Uterus (tissue), 4 donors: Measurements from ENCODE around the gene CCDC38. TPM values are rescaled to one million over a fixed set of nuclear protein-coding genes. Genes with fewer than 3 reads are reported as not detected.
A peak's percentile ranks its signal among the peaks of the same experiment; 100 is the strongest.

Experiments used
- DNase-seq, 2 donors: peaks; one replicate each; pipeline ENCODE4 v3.0.0-alpha.2; 2019 to 2020
- H3K27ac ChIP-seq, 2 donors: fragments of 200-600 bp; sonication (generic); 1 replicate in 1 of 2; 2 replicates in 1 of 2; pipeline ENCODE4 v1.5.1; 2016 to 2018
- H3K27me3 ChIP-seq, 2 donors: fragments of 200-600 bp; sonication (generic); one replicate each; pipeline ENCODE4 v1.5.1; 2018 to 2019; ENCODE audit warnings: control low read depth in 1 of 2
- H3K36me3 ChIP-seq, 2 donors: fragments of 200-600 bp; sonication (generic); one replicate each; pipeline ENCODE4 v1.5.1; 2019; ENCODE audit warnings: control low read depth in 1 of 2
- H3K4me1 ChIP-seq, 2 donors: fragments of 200-600 bp; sonication (generic); one replicate each; pipeline ENCODE4 v1.5.1; 2018 to 2019; ENCODE audit warnings: control low read depth in 1 of 2
- H3K4me3 ChIP-seq, 2 donors: fragments of 200-600 bp; sonication (generic); 1 replicate in 1 of 2; 2 replicates in 1 of 2; pipeline ENCODE4 v1.5.1; 2018 to 2019; ENCODE audit warnings: mild to moderate bottlenecking in 1 of 2
- H3K9me3 ChIP-seq, 2 donors: fragments of 200-600 bp; sonication (generic); one replicate each; pipeline ENCODE4 v1.5.1; 2019; ENCODE audit warnings: control low read depth in 1 of 2
- POLR2A ChIP-seq, 2 donors: fragments of 450-650 bp; IDR thresholded peaks; one replicate each; pipeline ENCODE4 v1.6.1; 2016; ENCODE audit warnings: antibody characterized with exemption in 2 of 2, mild to moderate bottlenecking in 1 of 2, moderate library complexity in 1 of 2
- intact Hi-C: fragments of 100-400 bp; cut with DNase I; formaldehyde crosslinking; loops from one replicate; pipeline ENCODE4 v1.15.1; 2023; ENCODE audit warnings: low total_unique reads
- total RNA-seq, 4 donors: library from RNA; depleted of rRNA in 3 of 4; stranded (reverse); fragments of >200 nt in 3 of 4; gene quantifications; one replicate each; pipeline versions ENCODE4 v1.1.0 to v1.2.4, GENCODE V29; 2014 to 2023
- TF ChIP-seq, protein P1 (sequence below), 4 experiments: fragments of 200-600 bp in 2 of 4; fragments of 450-650 bp in 2 of 4; sonication (generic) in 2 of 4; IDR thresholded peaks; one replicate each; pipeline ENCODE4 v1.5.1; 2016 to 2019; ENCODE audit warnings: antibody characterized with exemption in 4 of 4, mild to moderate bottlenecking in 2 of 4, moderate library complexity in 1 of 4
- donor health status: DM: yes; HTN: yes; CAD: no.

The CCDC38 gene
- total RNA-seq, 4 donors from 2014 or later: 0.49 TPM; not detected in 3

DNA sequence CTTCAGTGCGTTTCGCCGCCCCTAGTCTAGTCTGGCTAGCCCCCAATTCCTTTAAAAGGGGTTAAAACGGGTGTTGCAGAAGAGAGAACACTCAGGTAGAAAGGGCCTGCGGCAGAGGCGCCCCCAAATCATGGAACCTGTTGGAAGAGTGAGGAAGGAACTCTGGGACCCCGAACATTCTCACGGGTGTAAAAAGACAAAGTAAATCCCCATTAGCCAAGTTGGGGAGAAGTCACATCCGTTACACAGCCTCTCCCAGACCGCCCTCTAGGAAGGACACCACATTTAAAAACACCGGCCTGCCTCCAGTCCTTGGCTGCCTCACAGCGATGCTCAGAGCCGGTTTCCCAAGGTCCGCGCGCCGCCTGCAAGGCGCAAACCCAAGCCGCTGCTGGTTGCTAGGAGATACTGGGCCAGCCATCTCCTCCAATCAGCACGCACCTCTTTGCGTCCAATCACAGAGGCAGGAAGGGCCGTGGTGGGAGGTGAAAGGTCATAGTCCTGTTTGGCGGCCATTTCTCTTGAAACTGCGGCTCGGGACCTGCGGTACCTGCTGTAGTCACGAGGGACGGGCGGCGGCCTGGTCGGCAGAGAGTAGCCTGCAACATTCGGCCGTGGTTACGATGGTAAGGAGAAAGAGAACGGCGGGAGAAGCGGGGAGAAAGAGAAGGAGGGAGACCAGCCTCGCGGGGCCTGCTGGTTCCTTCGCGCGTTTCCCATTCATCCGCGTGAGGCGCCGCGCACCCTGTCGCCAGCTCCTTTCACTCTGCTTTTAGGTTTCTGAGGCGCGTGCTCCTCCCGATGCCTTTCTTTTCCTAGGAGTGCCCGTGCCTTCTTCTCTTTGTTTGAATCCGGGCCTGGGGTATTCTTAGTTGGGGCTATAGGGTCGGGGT lies 83.7 kb downstream of the CCDC38 start, which contains the start of gene SNRPF:
Gene SNRPF, plus strand, starts transcription at position 502 of the 893 bp plus-strand sequence. Its CDS starts 122 bp downstream, at position 624.
- no peaks in the 10 kb centered on the region for H3K4me1 ChIP-seq
- intact Hi-C loops: no loop called here
- H3K27me3 ChIP-seq: no peaks in the 10 kb centered on the region
- no peak for TF ChIP-seq POLR2A (IDR thresholded peaks at IDR 0.05)
- TF ChIP-seq, protein P1, sequence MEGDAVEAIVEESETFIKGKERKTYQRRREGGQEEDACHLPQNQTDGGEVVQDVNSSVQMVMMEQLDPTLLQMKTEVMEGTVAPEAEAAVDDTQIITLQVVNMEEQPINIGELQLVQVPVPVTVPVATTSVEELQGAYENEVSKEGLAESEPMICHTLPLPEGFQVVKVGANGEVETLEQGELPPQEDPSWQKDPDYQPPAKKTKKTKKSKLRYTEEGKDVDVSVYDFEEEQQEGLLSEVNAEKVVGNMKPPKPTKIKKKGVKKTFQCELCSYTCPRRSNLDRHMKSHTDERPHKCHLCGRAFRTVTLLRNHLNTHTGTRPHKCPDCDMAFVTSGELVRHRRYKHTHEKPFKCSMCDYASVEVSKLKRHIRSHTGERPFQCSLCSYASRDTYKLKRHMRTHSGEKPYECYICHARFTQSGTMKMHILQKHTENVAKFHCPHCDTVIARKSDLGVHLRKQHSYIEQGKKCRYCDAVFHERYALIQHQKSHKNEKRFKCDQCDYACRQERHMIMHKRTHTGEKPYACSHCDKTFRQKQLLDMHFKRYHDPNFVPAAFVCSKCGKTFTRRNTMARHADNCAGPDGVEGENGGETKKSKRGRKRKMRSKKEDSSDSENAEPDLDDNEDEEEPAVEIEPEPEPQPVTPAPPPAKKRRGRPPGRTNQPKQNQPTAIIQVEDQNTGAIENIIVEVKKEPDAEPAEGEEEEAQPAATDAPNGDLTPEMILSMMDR (IDR thresholded peaks at IDR 0.05): peak in 3 of 4 experiments; percentile 3 to 15 (median 9)
- peak; percentile 96 for DNase-seq
- H3K9me3 ChIP-seq: no peaks in the 10 kb centered on the region
- peak within 1 kb of the TSS; percentile 74 for H3K4me3 ChIP-seq
- no peaks in the 10 kb centered on the region for H3K36me3 ChIP-seq
- H3K27ac ChIP-seq: peak within 1 kb of the TSS; percentile 76 to 80

DNA sequence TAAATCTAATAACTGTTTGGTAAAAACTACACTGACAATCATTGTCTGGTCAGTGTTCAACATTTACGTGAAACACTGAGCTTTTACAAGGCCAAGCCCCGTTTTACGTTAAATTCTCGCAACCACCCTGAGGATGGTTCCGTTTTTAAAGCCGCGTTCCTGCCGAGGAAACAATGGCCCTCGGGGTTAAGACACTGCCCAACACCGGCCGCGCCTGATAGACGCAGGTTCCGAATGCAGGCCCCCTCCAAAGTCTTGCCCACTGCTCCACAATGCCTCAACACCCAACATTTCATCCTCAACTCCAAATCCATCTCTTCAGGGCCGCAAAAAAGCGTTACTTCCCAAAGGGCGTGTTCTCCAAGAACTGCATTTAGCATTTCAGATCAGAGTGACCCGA lies 84.6 kb downstream of the CCDC38 start:
- Histone ChIP-seq H3K27ac (no peak overlapping the region), H3K4me1 (no peaks in the 10 kb centered on the region), H3K9me3 (no peaks in the 10 kb centered on the region), H3K27me3 (no peaks in the 10 kb centered on the region), H3K36me3 (no peaks in the 10 kb centered on the region), H3K4me3 (no peak overlapping the region)
- DNase-seq: no peak
- intact Hi-C loops: no loop called here
- TF ChIP-seq, protein P1 (IDR thresholded peaks at IDR 0.05): no peak
- no peak for TF ChIP-seq POLR2A (IDR thresholded peaks at IDR 0.05)

DNA sequence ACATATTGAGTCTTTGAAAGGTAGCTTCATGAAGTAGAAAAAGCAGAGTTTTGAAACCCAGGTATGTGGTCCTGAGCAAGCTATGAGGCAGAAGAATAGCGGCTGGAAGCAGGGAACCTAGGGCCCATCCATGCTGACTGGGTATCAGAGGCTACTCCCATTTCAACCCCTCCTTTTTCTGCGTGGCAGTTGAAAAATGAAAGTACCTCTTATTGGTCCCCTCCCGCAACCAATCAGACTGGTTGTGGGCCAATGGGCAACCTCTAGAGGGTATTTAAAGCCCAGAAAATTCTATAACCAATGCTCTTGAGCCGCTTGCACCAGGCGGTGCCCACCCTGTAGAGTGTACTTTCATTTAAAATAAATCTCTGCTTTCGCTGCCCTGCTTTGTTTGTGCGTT lies 85.3 kb downstream of the CCDC38 start:
- intact Hi-C loops: no loop called here
- Histone ChIP-seq H3K27ac (no peak overlapping the region), H3K27me3 (no peaks in the 10 kb centered on the region), H3K4me3 (no peak overlapping the region), H3K4me1 (no peaks in the 10 kb centered on the region), H3K9me3 (no peaks in the 10 kb centered on the region), H3K36me3 (no peaks in the 10 kb centered on the region)
- DNase-seq: no peak
- TF ChIP-seq, protein P1 (IDR thresholded peaks at IDR 0.05): no peak
- TF ChIP-seq POLR2A (IDR thresholded peaks at IDR 0.05): no peak

DNA sequence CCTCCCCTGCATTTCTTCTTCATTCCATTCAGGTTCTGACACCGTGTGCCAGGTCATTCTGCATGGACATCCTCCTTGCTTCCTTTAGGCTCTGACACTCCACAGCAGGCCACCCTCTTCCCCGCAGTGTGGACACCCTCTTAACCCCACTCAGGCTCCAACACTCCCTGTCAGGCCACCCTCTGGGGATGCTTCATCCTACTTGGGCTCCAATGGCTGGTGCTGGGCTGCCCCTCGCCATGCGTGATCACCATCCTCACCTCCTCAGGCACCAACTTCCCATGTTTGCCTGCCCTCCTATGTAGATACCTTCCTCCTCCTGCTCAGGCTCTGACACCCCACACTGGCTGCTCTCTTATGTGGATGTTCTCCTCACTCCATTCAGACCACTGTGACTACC lies 90.3 kb downstream of the CCDC38 start:
- no peaks in the 10 kb centered on the region for H3K4me1 ChIP-seq
- intact Hi-C loops: no loop called here

DNA sequence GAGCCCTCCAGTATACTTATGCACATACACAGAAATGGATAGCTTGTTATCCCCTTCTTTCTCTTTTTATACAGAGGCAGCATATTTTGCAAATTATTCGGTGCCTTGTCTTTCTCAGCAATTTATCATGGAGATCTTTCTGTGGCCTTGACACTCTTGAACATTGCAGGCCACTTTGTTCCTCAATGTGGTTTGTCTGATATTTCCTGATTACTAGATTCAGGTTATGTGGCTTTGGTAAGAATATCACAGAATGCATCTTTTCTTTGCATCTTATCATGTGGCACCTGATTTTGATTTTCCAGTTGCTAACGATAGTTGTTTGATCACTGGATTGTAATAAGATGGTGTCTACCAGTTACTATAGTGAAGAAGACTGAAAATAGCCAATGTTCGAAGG lies 90.8 kb downstream of the CCDC38 start:
- H3K27me3 ChIP-seq: no peaks in the 10 kb centered on the region
- no peak overlapping the region for H3K4me3 ChIP-seq
- no peaks in the 10 kb centered on the region for H3K36me3 ChIP-seq
- H3K9me3 ChIP-seq: no peaks in the 10 kb centered on the region
- TF ChIP-seq, protein P1 (IDR thresholded peaks at IDR 0.05): no peak
- no peak for TF ChIP-seq POLR2A (IDR thresholded peaks at IDR 0.05)
- intact Hi-C loops: no loop called here
- no peaks in the 10 kb centered on the region for H3K4me1 ChIP-seq
- no peak for DNase-seq
- H3K27ac ChIP-seq: no peak overlapping the region

More for the DNA sequence above, 90.3 kb downstream of the CCDC38 start:
- Histone ChIP-seq H3K4me3 (no peak overlapping the region), H3K27ac (no peak overlapping the region), H3K27me3 (no peaks in the 10 kb centered on the region), H3K36me3 (no peaks in the 10 kb centered on the region), H3K9me3 (no peaks in the 10 kb centered on the region)
- TF ChIP-seq, protein P1 (IDR thresholded peaks at IDR 0.05): no peak
- no peak for TF ChIP-seq POLR2A (IDR thresholded peaks at IDR 0.05)
- no peak for DNase-seq
